K562 (cell line): ENCODE measurements around the gene POLR2B.

ENCODE experiments used
- EZH2 ChIP-seq: IDR thresholded peaks from 2 replicates; pipeline ENCODE4 v1.6.1; 2012; ENCODE audit warnings: low read depth, mild to moderate bottlenecking, inconsistent platforms, low read length, borderline replicate concordance
- GABPA ChIP-seq: fragments of 200-800 bp; sonication (Bioruptor generic); conservative IDR thresholded peaks from 2 replicates; pipeline ENCODE4 v1.6.1; 2016; ENCODE audit warnings: low read depth, missing genetic modification characterization, missing compliant biosample characterization
- HNRNPUL1 ChIP-seq: fragments of 200-400 bp; formaldehyde crosslinking; IDR thresholded peaks from 2 replicates; pipeline ENCODE4 v1.6.1; 2017; ENCODE audit warnings: low read length
- KLF6 ChIP-seq: fragments of 250-450 bp; sonication (Bioruptor Pico); IDR thresholded peaks from 2 replicates; pipeline ENCODE4 v1.4.0; 2020; ENCODE audit warnings: mild to moderate bottlenecking, moderate library complexity, borderline replicate concordance
- LEF1 ChIP-seq: fragments of 450-650 bp; IDR thresholded peaks from 2 replicates; pipeline ENCODE4 v1.6.1; 2016; ENCODE audit warnings: mild to moderate bottlenecking
- MAFG ChIP-seq: fragments of 450-650 bp; conservative IDR thresholded peaks from 2 replicates; pipeline ENCODE4 v1.6.1; 2016; ENCODE audit warnings: missing genetic modification characterization, missing compliant biosample characterization
- MCM3 ChIP-seq: fragments of 450-650 bp; IDR thresholded peaks from 2 replicates; pipeline ENCODE4 v1.6.1; 2016
- MIER1 ChIP-seq: fragments of 450-650 bp; IDR thresholded peaks from 2 replicates; pipeline ENCODE4 v1.6.1; 2016; ENCODE audit warnings: antibody characterized with exemption, mild to moderate bottlenecking, low read depth
- POLR2A ChIP-seq: fragments of 450-650 bp; conservative IDR thresholded peaks from 2 replicates; pipeline ENCODE4 v1.6.1; 2016
- TRIM28 ChIP-seq: fragments of 450-650 bp; IDR thresholded peaks from 2 replicates; pipeline ENCODE4 v1.6.1; 2017
- TF ChIP-seq, protein P1 (sequence below), 3 experiments: IDR thresholded peaks in 2 of 3; conservative IDR thresholded peaks in 1 of 3; 2 replicates each; pipeline ENCODE4 v1.5.1; 2011 to 2012; ENCODE audit warnings: low read length in 3 of 3, mild to moderate bottlenecking in 3 of 3, control low read depth in 2 of 3, improper control_type of control experiment in 1 of 3, inconsistent platforms in 1 of 3, low read depth in 1 of 3, mixed read lengths in 1 of 3, moderate library complexity in 1 of 3; ENCODE audit not compliant: insufficient read depth in 2 of 3
- TF ChIP-seq, protein P2 (sequence below): fragments of 250-450 bp; sonication (Bioruptor Pico); IDR thresholded peaks from 2 replicates; pipeline ENCODE4 v1.4.0; 2020

DNA sequence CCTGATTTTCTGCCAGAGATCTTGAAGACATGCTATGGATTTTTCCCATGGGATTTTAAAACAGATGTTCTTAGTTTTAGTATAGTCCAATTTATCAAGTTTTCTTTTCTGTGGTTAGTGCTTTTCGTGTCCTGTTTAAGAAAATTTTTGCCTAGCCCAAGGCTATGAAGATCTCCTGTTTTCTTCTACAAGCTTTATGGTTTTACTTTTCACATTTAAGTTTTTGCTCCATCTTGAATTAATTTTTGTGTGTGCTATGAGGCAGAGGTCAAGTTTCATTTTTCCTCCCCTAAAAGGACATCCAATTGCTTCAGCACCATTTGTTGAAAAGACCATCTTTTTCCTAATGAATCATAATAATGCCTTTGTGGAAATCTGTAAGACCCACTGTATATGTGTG is 65.6 kb downstream of the POLR2B start:
- TF ChIP-seq LEF1 (no peak), MCM3 (no peak), POLR2A (no peak), MAFG (tag) (no peak), KLF6 (CRISPR knock-in tag) (no peak), HNRNPUL1 (no peak), EZH2 (no peak), TRIM28 (no peak), GABPA (tag) (no peak), MIER1 (no peak)
- TF ChIP-seq, protein P1, sequence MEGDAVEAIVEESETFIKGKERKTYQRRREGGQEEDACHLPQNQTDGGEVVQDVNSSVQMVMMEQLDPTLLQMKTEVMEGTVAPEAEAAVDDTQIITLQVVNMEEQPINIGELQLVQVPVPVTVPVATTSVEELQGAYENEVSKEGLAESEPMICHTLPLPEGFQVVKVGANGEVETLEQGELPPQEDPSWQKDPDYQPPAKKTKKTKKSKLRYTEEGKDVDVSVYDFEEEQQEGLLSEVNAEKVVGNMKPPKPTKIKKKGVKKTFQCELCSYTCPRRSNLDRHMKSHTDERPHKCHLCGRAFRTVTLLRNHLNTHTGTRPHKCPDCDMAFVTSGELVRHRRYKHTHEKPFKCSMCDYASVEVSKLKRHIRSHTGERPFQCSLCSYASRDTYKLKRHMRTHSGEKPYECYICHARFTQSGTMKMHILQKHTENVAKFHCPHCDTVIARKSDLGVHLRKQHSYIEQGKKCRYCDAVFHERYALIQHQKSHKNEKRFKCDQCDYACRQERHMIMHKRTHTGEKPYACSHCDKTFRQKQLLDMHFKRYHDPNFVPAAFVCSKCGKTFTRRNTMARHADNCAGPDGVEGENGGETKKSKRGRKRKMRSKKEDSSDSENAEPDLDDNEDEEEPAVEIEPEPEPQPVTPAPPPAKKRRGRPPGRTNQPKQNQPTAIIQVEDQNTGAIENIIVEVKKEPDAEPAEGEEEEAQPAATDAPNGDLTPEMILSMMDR (IDR thresholded peaks at IDR 0.05 in 2 of 3, conservative IDR thresholded peaks at IDR 0.05 in 1 of 3; ENCODE audit: insufficient read depth in 2 of 3, low read depth in 1 of 3, low read length in 3 of 3) = no peak
- TF ChIP-seq, protein P2, sequence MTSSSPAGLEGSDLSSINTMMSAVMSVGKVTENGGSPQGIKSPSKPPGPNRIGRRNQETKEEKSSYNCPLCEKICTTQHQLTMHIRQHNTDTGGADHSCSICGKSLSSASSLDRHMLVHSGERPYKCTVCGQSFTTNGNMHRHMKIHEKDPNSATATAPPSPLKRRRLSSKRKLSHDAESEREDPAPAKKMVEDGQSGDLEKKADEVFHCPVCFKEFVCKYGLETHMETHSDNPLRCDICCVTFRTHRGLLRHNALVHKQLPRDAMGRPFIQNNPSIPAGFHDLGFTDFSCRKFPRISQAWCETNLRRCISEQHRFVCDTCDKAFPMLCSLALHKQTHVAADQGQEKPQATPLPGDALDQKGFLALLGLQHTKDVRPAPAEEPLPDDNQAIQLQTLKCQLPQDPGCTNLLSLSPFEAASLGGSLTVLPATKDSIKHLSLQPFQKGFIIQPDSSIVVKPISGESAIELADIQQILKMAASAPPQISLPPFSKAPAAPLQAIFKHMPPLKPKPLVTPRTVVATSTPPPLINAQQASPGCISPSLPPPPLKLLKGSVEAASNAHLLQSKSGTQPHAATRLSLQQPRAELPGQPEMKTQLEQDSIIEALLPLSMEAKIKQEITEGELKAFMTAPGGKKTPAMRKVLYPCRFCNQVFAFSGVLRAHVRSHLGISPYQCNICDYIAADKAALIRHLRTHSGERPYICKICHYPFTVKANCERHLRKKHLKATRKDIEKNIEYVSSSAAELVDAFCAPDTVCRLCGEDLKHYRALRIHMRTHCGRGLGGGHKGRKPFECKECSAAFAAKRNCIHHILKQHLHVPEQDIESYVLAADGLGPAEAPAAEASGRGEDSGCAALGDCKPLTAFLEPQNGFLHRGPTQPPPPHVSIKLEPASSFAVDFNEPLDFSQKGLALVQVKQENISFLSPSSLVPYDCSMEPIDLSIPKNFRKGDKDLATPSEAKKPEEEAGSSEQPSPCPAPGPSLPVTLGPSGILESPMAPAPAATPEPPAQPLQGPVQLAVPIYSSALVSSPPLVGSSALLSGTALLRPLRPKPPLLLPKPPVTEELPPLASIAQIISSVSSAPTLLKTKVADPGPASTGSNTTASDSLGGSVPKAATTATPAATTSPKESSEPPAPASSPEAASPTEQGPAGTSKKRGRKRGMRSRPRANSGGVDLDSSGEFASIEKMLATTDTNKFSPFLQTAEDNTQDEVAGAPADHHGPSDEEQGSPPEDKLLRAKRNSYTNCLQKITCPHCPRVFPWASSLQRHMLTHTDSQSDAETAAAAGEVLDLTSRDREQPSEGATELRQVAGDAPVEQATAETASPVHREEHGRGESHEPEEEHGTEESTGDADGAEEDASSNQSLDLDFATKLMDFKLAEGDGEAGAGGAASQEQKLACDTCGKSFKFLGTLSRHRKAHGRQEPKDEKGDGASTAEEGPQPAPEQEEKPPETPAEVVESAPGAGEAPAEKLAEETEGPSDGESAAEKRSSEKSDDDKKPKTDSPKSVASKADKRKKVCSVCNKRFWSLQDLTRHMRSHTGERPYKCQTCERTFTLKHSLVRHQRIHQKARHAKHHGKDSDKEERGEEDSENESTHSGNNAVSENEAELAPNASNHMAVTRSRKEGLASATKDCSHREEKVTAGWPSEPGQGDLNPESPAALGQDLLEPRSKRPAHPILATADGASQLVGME (CRISPR knock-in tag) = no peak
